Omental fat pad (tissue), 4 donors: ENCODE measurements around the gene C1orf74. TPM values are rescaled to one million over a fixed set of nuclear protein-coding genes. Genes with fewer than 3 reads are reported as not detected.

Experiments used
- ATAC-seq: fragments of 150-250 bp; one replicate; pipeline ENCODE4 v1.9.1; 2016; ENCODE audit warnings: mild to moderate bottlenecking, moderate library complexity; ENCODE audit not compliant: low FRiP score
- DNase-seq: peaks from one replicate; pipeline ENCODE4 v3.0.0-alpha.2; 2019; ENCODE audit warnings: low spot score
- CTCF ChIP-seq, 3 donors: fragments of 450-650 bp; IDR thresholded peaks; one replicate each; pipeline ENCODE4 v1.5.1; 2016 to 2017; ENCODE audit warnings: antibody characterized with exemption in 3 of 3, mild to moderate bottlenecking in 3 of 3, moderate library complexity in 2 of 3
- total RNA-seq, 4 donors: library from RNA; depleted of rRNA; stranded (reverse); fragments of >200 nt; gene quantifications; one replicate each; pipeline ENCODE4 v1.1.0, GENCODE V29; 2016

The C1orf74 gene
- total RNA-seq, 4 donors from 2014 or later = 0.37 to 1.9 (median 1.0) TPM

DNA sequence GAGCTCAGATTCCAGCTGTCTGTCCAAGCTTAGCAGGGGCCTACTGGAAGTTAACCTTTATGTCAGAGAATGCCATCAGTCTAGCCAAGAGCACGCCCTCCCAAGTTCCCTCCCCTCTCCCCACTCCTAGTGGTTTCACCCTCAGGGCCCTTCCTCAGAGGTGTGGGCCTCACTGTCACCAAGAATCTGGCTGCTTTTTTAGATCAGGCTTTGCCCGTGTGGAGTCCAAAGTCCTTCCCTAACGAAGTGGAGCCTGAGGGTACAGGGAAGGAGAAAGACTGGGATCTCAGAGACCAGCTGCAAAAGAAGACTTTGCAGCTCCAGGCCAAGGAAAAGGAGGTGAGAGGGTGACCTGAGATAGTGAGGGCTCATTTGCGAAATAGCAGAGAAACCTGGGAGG, 4.1 kb downstream of the C1orf74 start:
- DNase-seq (no peak), ATAC-seq (no peak)
- no peak for TF ChIP-seq CTCF (IDR thresholded peaks at IDR 0.05)

- ATAC-seq = no peak
- no peak for TF ChIP-seq CTCF (IDR thresholded peaks at IDR 0.05)
- no peak for DNase-seq
These were observed 6.3 kb downstream of the C1orf74 start for GRCh38 chr1:209778102-209778501.

GRCh38 chr1:209777587-209777986, 6.8 kb downstream of the C1orf74 start:
- TF ChIP-seq CTCF (IDR thresholded peaks at IDR 0.05) = no peak
- ATAC-seq = no peak
- no peak for DNase-seq

DNA sequence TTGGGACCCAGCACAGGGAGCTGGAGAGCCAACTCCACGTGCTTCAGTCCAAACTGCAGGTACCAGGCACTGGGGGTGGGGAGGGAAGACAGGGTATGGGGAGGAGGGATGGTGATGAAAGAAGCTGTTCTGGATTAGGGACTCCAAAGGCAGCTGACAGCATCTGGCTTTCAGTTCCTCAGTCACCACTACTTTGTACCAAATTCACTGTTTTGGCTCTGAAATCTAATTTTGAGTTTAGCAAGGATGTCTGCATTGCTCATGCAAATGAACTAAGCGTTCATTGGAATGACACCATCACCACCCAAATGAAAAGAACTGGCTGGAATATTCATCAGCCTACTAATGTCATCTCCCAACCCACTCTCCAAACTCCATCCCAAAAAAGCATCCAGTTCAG, 8.7 kb downstream of the C1orf74 start:
- no peak for TF ChIP-seq CTCF (IDR thresholded peaks at IDR 0.05)
- no peak for DNase-seq
- ATAC-seq = no peak

DNA sequence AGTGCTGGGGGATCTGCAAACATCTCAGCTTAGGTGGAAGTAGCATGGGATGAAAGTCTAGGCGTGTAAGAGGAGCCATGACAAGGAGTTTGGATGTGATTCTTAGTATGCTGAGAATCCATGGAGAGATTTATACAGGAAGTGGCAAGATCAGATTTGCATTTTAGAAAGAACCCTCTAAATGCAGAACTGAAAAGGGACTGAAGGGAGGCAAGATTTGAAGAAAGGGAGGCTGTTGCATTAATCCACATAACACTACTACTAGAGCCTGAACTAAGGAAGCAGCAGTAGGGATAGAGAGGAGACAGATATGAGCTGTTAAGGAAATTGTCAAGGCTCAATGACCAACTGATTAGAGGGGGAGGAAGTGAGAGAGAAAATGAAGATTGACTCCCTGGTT, 9.8 kb downstream of the C1orf74 start:
- no peak for TF ChIP-seq CTCF (IDR thresholded peaks at IDR 0.05)
- ATAC-seq (no peak), DNase-seq (no peak)

- ATAC-seq (no peak), DNase-seq (no peak)
- TF ChIP-seq CTCF (IDR thresholded peaks at IDR 0.05) = no peak
These were observed 12.2 kb downstream of the C1orf74 start for GRCh38 chr1:209772126-209772525.

DNA sequence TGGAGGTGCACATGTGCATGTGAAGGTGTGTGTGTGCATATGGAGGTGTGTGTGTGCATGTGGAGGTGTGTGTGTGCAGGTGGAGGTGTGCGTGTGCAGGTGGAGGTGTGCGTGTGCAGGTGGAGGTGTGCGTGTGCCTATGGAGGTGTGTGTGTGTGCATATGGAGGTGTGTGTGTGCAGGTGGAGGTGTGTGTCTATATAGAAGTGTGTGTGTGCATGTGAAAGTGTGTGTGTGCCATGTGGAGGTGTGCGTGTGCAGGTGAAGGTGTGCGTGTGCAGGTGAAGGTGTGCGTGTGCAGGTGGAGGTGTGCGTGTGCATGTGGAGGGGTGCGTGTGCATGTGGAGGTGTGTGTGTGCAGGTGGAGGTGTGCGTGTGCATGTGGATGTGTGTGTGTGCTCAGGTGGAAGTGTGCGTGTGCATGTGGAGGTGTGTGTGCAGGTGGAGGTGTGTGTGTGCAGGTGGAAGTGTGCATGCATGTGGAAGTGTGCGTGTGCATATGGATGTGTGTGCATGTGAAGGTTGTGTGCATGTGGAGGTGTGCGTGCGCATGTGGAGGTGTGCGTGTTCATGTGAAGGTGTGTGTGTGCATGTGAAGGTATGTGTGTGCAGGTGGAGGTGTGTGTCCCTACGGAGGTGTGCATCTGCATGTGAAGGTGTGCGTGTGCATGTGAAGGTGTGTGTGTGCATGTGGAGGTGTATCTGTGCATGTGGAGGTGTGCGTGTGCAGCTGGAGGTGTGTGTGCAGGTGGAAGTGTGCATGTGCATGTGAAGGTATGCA, 13.5 kb downstream of the C1orf74 start:
- TF ChIP-seq CTCF (IDR thresholded peaks at IDR 0.05) = no peak
- no peak for ATAC-seq
- no peak for DNase-seq
